GM21619 (cell line): ENCODE data around the gene MSX1.

Experiments
- ATAC-seq: cut with Tn5 transposase; IDR thresholded peaks from one replicate; pipeline ENCODE4 v1.9.1; 2021; ENCODE audit not compliant: unreplicated experiment

The MSX1 gene

GRCh38 chr4:4868758-4869723 is 9.6 kb downstream of the MSX1 start:
- no peak for ATAC-seq

- ATAC-seq = no peak
Observed at GRCh38 chr4:4869731-4870571, 10.5 kb downstream of the MSX1 start.

- ATAC-seq = no peak
Observed at GRCh38 chr4:4870576-4871241, 11.2 kb downstream of the MSX1 start.

- no peak for ATAC-seq
Observed at GRCh38 chr4:4871242-4871572, 11.7 kb downstream of the MSX1 start.

- ATAC-seq = no peak
Observed at GRCh38 chr4:4871573-4872313, 12.3 kb downstream of the MSX1 start.

GRCh38 chr4:4872314-4872903 is 12.9 kb downstream of the MSX1 start:
- ATAC-seq = no peak

- ATAC-seq = no peak
Observed at GRCh38 chr4:4873203-4873602, 13.7 kb downstream of the MSX1 start.

GRCh38 chr4:4874254-4874653 is 14.8 kb downstream of the MSX1 start:
- no peak for ATAC-seq

GRCh38 chr4:4875147-4875546 is 15.7 kb downstream of the MSX1 start:
- no peak for ATAC-seq

- no peak for ATAC-seq
Observed at GRCh38 chr4:4875611-4876010, 16.1 kb downstream of the MSX1 start.

- no peak for ATAC-seq
Observed at GRCh38 chr4:4876945-4877661, 17.6 kb downstream of the MSX1 start.

- ATAC-seq = no peak
Observed at GRCh38 chr4:4880492-4880891, 21.0 kb downstream of the MSX1 start.

GRCh38 chr4:4881432-4881831 is 22.0 kb downstream of the MSX1 start:
- ATAC-seq = no peak

- ATAC-seq = no peak
Observed at GRCh38 chr4:4884611-4885010, 25.1 kb downstream of the MSX1 start.

- no peak for ATAC-seq
Observed at GRCh38 chr4:4887426-4887825, 28.0 kb downstream of the MSX1 start.

- no peak for ATAC-seq
Observed at GRCh38 chr4:4888695-4889094, 29.2 kb downstream of the MSX1 start.

GRCh38 chr4:4889781-4890180 is 30.3 kb downstream of the MSX1 start:
- ATAC-seq = no peak

GRCh38 chr4:4890574-4891255 is 31.2 kb downstream of the MSX1 start:
- no peak for ATAC-seq

- no peak for ATAC-seq
Observed at GRCh38 chr4:4893721-4894120, 34.3 kb downstream of the MSX1 start.
